Measurements from ENCODE around the gene GNA15.

- TF ChIP-seq CTCF (IDR thresholded peaks at IDR 0.05) (no peak), REST (IDR thresholded peaks at IDR 0.05; ENCODE audit: insufficient read depth in 1 of 2, low read depth in 2 of 2, low read length in 1 of 2) (no peak), SIN3A (IDR thresholded peaks at IDR 0.05; ENCODE audit: borderline replicate concordance, insufficient read depth, low read depth, low read length) (no peak), TCF7L2 (IDR thresholded peaks at IDR 0.05; ENCODE audit: low read depth, low read length) (no peak)
These were observed 14.4 kb upstream of the GNA15 start for GRCh38 chr19:3121396-3121795.
